Activated CD4-positive, alpha-beta T cell treated with anti-CD3 and anti-CD28 coated beads for 1 hour (primary cell): Measurements from ENCODE around the gene CASTOR2.
"Not testable (repeated sequence)": the region's sequence is repeated elsewhere in the genome, so short reads cannot be mapped to it uniquely, and the experiment has no call there.

Experiments
- DNase-seq: peaks from one replicate; pipeline ENCODE4 v3.0.0-alpha.2; 2020

The CASTOR2 gene

DNA sequence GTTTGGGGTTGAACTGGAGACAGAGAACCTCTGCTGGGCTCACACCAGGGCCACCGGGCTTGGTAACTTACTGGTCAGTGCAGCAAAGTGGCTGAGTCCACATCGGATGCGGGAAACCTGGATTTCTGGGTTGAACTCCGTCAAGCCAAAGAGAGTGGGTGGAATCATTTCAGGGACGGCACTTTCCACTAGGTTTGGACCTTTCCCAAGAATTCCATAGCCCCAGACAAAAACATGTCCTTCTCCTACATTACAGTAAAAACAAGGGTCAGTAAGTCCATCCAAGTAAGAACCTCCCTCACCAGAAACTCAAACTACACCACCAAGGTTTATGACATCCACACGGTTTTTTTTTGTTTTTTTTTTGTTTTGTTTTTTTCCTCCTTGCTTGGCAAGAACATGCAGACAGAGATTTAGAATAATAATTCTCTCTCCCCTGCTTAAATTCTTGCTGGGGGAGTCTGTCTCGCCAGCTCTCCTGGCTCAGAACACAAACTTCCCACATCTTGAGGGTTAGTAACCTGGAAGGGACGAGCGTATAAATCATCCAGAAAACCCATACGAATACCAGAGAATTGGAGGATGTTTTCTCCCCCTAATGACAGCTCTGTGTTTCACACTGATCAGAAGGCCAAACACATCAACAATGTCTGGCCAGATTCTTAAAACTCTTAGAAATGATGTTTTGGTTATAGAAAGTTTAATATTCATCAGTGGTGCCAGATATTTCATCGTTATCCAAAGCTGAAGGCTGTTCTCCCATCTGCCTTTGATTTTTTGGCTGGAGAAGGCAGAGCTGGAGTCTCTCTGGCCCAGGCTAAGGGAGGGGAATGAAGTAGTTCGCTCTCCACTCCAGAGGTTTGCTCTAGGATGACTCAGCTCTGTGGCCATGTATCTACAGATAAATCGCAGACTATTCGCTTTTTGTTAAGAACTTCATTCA, 91.6 kb downstream of the CASTOR2 start:
- no peak for DNase-seq

DNA sequence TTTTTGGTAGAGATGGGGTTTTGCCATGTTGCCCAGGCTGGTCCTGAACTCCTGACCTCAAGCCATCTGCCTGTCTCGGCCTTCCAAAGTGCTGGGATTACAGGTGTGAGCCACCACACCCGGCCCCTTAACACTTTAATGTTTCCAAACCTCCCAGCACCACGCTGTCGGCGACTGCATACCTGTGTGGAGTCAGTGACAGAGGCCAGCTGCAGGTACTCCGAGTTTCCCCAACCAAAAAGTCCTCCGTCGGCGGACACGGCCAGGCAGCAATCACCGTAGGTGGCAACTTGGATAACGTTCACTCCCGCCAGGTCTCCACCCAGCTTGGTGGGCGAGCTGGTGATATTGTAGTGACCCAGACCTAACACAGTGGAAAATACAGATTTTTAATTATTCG, 93.9 kb downstream of the CASTOR2 start:
- DNase-seq: no peak

DNA sequence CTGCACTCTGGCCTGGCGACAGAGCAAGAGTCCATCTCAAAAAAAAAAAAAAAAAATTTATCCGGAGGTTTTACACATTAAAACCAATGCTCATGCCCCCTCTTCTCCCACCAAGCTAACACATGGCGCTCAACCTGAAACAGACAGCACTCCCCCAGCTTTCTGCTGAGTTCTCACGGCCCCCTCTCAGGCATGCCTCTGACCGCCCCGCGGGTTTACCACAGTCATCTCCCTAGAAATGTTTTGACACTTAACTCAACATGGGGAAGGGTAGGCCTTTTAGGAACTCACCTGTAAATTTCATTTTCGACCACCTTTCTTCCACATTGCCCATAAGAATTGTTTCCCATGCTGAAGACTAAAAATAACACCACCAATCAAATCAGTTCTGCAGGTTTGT, 99.8 kb downstream of the CASTOR2 start:
- no peak for DNase-seq

DNA sequence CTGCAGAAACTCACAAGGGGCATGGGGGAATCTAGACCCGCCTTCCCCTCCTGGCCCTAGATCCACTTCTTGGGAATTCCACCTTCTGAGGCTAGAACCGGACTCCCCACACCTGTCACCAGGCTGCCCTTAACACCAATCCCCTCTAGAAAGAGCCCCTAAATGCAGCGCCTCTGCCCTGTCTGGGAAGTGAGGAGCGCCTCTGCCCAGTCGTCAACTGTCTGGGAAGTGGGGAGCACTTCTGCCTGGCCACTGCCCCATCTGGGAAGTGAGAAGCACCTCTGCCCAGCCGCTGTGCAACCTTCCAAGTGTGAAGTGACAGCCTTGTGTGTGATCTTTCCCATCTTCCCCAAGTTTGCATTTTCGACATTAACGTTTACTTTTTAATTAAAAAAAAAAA, 100.3 kb downstream of the CASTOR2 start:
- no peak for DNase-seq

DNA sequence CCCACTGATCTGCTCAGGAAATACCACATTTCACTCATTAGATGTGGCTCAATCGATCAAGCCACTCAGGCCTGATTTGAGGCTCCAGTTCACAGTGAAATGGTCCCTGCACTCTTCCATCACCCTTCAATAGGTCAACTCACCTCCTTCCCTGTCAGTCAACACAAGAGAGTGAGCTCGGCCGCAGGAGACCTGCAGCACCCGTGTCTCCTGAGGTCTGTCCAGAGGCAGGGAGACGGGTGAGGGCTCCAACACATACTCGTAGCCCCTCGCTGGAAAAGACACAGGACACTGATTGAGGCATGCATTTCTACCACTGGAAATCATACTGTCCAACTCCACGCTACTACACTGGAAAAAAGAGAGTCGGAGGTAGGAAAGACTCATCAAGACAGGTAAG, 102.0 kb downstream of the CASTOR2 start:
- DNase-seq: no peak

DNA sequence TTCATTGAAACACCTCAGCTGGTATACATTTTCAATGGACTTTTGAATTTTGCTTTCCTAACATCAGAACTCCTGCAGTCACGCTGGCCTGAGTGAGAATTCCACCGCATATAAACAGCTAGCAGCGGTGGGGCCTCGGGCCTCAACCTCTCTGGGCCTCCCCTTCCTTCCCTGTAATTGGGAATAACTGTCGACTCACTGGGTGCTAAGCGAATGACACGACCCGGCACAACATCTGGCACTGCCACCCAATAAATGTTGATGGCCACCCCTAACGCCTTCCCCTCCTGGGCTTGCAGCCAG, 108.4 kb downstream of the CASTOR2 start:
- no peak for DNase-seq

DNA sequence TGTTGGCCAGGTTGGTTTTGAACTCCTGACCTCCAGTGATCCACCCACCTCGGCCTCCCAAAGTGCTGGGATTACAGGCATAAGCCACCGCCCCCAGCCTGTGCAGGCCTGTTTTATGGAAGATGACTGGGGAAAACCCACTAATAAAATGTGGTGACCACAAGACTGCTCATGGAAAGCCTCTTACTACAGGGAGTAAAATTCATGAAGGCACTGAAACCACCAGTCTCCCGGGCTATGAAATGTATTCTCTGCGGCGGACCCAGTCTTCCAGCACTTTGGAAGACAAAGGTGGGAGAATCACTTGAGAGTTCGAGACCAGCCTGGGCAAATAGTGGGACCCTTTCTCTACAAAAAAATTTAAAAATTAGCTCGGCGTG, 109.7 kb downstream of the CASTOR2 start:
- DNase-seq: not testable (repeated sequence)
